B cell (primary cell): ENCODE results near the gene SIPA1L3.

Source experiments
- EZH2 ChIP-seq: IDR thresholded peaks from 2 replicates; pipeline ENCODE4 v1.6.1; 2012; ENCODE audit warnings: borderline replicate concordance, low read depth, mild to moderate bottlenecking, moderate library complexity, low read length; ENCODE audit not compliant: insufficient read depth, poor library complexity, severe bottlenecking
- TF ChIP-seq, protein P1 (sequence below): fragments of 200-600 bp; IDR thresholded peaks from one replicate; pipeline ENCODE4 v1.8.0; 2022; ENCODE audit warnings: antibody characterized with exemption, mild to moderate bottlenecking

DNA sequence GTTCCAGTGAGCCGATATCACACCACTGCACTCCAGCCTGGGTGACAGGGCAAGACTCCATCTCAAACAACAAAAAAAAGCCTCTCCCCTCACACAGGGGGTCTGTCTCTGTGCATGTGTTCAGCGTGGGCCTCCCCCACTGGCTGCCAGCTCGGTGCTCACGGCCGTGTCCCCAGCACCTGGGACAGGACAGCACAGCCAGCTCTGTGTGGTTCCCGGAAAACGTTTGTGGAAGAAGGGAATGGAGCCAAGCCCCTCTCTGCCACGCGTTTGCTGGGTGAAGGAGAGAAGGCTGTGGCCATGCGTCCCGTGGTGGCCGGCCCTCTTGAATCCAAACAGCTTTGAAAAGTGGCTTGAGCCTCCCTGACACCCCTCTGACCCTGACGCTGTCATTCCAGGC is 284.7 kb downstream of the SIPA1L3 start:
- TF ChIP-seq, protein P1, sequence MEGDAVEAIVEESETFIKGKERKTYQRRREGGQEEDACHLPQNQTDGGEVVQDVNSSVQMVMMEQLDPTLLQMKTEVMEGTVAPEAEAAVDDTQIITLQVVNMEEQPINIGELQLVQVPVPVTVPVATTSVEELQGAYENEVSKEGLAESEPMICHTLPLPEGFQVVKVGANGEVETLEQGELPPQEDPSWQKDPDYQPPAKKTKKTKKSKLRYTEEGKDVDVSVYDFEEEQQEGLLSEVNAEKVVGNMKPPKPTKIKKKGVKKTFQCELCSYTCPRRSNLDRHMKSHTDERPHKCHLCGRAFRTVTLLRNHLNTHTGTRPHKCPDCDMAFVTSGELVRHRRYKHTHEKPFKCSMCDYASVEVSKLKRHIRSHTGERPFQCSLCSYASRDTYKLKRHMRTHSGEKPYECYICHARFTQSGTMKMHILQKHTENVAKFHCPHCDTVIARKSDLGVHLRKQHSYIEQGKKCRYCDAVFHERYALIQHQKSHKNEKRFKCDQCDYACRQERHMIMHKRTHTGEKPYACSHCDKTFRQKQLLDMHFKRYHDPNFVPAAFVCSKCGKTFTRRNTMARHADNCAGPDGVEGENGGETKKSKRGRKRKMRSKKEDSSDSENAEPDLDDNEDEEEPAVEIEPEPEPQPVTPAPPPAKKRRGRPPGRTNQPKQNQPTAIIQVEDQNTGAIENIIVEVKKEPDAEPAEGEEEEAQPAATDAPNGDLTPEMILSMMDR = no peak
- TF ChIP-seq EZH2 = no peak
